IMR-90 (cell line): ENCODE results near the gene STX18. TPM values are rescaled to one million over a fixed set of nuclear protein-coding genes. Genes with fewer than 3 reads are reported as not detected.

ENCODE experiments used
- ATAC-seq: fragments of 200-7000 bp; cut with Tn5 transposase; 2 replicates; pipeline ENCODE4 v1.9.1; 2020; ENCODE audit warnings: low read depth, mild to moderate bottlenecking, moderate library complexity
- BruUV-seq: library from RNA; stranded (reverse); fragments of 400-500 nt; replicated peaks from 2 replicates; lab custom pipeline; 2021; lab: Mats Ljungman, UMichigan
- CTCF ChIA-PET: fragments of 300-600 bp; formaldehyde crosslinking; extraction: SDS; loops from one replicate; lab custom pipeline; 2021; ENCODE audit warnings: antibody characterized with exemption; lab: Yijun Ruan, JAX
- POLR2A ChIA-PET: fragments of 300-600 bp; sonication (Branson Sonifier 250); formaldehyde crosslinking; loops from one replicate; lab custom pipeline; 2022; ENCODE audit warnings: antibody characterized with exemption; ENCODE audit not compliant: unreplicated experiment; lab: Charles Lee
- DNase-seq: peaks from one replicate; pipeline ENCODE4 v3.0.0; 2013
- H2AFZ ChIP-seq: replicated peaks from 2 replicates; pipeline ENCODE3; 2013; ENCODE audit warnings: low read length, mild to moderate bottlenecking; ENCODE audit not compliant: poor library complexity
- H2AK5ac ChIP-seq: 2 replicates; pipeline ENCODE4 v1.6.1; 2013; ENCODE audit warnings: low read depth, low read length, inconsistent platforms
- H2AK9ac ChIP-seq: replicated peaks from 2 replicates; pipeline ENCODE3; 2013; ENCODE audit warnings: mild to moderate bottlenecking, low read depth, low read length, moderate library complexity; ENCODE audit not compliant: poor library complexity
- H2BK120ac ChIP-seq: 2 replicates; pipeline ENCODE4 v1.6.1; 2013; ENCODE audit warnings: low read depth, low read length, inconsistent platforms
- H2BK15ac ChIP-seq: 3 replicates; pipeline ENCODE4 v1.6.1; 2013; ENCODE audit warnings: low read depth, low read length, inconsistent platforms
- H2BK20ac ChIP-seq: 2 replicates; pipeline ENCODE4 v1.6.1; 2013; ENCODE audit warnings: low read depth, mild to moderate bottlenecking, inconsistent platforms, low read length, moderate library complexity
- H2BK5ac ChIP-seq: 2 replicates; pipeline ENCODE4 v1.6.1; 2013; ENCODE audit warnings: mild to moderate bottlenecking, low read depth, low read length, inconsistent platforms; ENCODE audit not compliant: poor library complexity, severe bottlenecking
- H3K14ac ChIP-seq: replicated peaks from 2 replicates; pipeline ENCODE4 v1.6.1; 2013; ENCODE audit warnings: low read depth, low read length, inconsistent platforms
- H3K18ac ChIP-seq: 2 replicates; pipeline ENCODE4 v1.6.1; 2013; ENCODE audit warnings: low read depth, low read length, control low read depth
- H3K23ac ChIP-seq: 2 replicates; pipeline ENCODE4 v1.6.1; 2013; ENCODE audit warnings: low read depth, low read length, inconsistent platforms
- H3K27ac ChIP-seq: 2 replicates; pipeline ENCODE4 v1.5.1; 2013; ENCODE audit warnings: mild to moderate bottlenecking, control low read depth, low read length; ENCODE audit not compliant: insufficient read depth
- H3K27me3 ChIP-seq: 2 replicates; pipeline ENCODE4 v1.6.1; 2013; ENCODE audit warnings: low read length; ENCODE audit not compliant: control insufficient read depth, insufficient read depth
- H3K36me3 ChIP-seq: 2 replicates; pipeline ENCODE4 v1.6.1; 2013; ENCODE audit warnings: low read length, mixed read lengths; ENCODE audit not compliant: control insufficient read depth, insufficient read depth
- H3K4ac ChIP-seq: 2 replicates; pipeline ENCODE4 v1.6.1; 2013; ENCODE audit warnings: low read depth, low read length, inconsistent platforms
- H3K4me1 ChIP-seq: 2 replicates; pipeline ENCODE4 v1.6.1; 2013; ENCODE audit warnings: low read length, mixed read lengths; ENCODE audit not compliant: control insufficient read depth, insufficient read depth
- H3K4me2 ChIP-seq: 2 replicates; pipeline ENCODE4 v1.6.1; 2013; ENCODE audit warnings: low read depth, mild to moderate bottlenecking, control low read depth, low read length, moderate library complexity
- H3K4me3 ChIP-seq: 2 replicates; pipeline ENCODE4 v1.5.1; 2013; ENCODE audit warnings: low read depth, mild to moderate bottlenecking, control low read depth, low read length, moderate library complexity; ENCODE audit not compliant: insufficient read depth
- H3K56ac ChIP-seq: 2 replicates; pipeline ENCODE4 v1.6.1; 2013; ENCODE audit warnings: low read length, inconsistent platforms; ENCODE audit not compliant: insufficient read depth; ENCODE audit errors: extremely low read depth
- H3K79me1 ChIP-seq, 2 experiments: 2 replicates each; pipeline ENCODE4 v1.6.1; 2013; ENCODE audit warnings: low read length in 2 of 2, inconsistent platforms in 1 of 2, low read depth in 1 of 2
- H3K9ac ChIP-seq: 2 replicates; pipeline ENCODE4 v1.6.1; 2013; ENCODE audit warnings: low read depth, low read length, control low read depth
- H3K9me1 ChIP-seq: 2 replicates; pipeline ENCODE4 v1.6.1; 2013; ENCODE audit warnings: low read length, inconsistent platforms; ENCODE audit not compliant: insufficient read depth
- H3K9me3 ChIP-seq: 2 replicates; pipeline ENCODE4 v1.6.1; 2013; ENCODE audit warnings: low read length; ENCODE audit not compliant: control insufficient read depth, insufficient read depth
- H4K20me1 ChIP-seq: 2 replicates; pipeline ENCODE4 v1.6.1; 2013; ENCODE audit warnings: low read length, inconsistent platforms; ENCODE audit not compliant: insufficient read depth
- H4K5ac ChIP-seq: 2 replicates; pipeline ENCODE4 v1.6.1; 2013; ENCODE audit warnings: mild to moderate bottlenecking, low read depth, low read length, control low read depth
- H4K8ac ChIP-seq, 2 experiments: 2 replicates each; pipeline ENCODE4 v1.6.1; 2013; ENCODE audit warnings: low read depth in 2 of 2, low read length in 2 of 2, control low read depth in 1 of 2, inconsistent platforms in 1 of 2
- H4K91ac ChIP-seq: 2 replicates; pipeline ENCODE4 v1.6.1; 2013; ENCODE audit warnings: low read depth, low read length, inconsistent platforms; ENCODE audit not compliant: insufficient read depth
- NFE2L2 ChIP-seq: fragments of 150-350 bp; IDR thresholded peaks from 2 replicates; pipeline ENCODE4 v1.6.1; 2016; ENCODE audit warnings: low read depth, mild to moderate bottlenecking, low read length
- RCOR1 ChIP-seq: IDR thresholded peaks from 2 replicates; pipeline ENCODE4 v1.6.1; 2012; ENCODE audit warnings: mild to moderate bottlenecking, low read length, improper control_type of control experiment; ENCODE audit not compliant: insufficient replicate concordance
- WGBS, 2 experiments: methylation state at CpG; one replicate each; pipeline versions ENCODE4 v1.1.5 to v1.1.7; 2013; ENCODE audit warnings: missing lambda C conversion rate in 2 of 2; ENCODE audit not compliant: insufficient read length in 1 of 2; ENCODE audit errors: extremely low coverage in 2 of 2; 5-methylcytosine and 5-hydroxymethylcytosine counted together
- dilution Hi-C: fragments of 300-500 bp; cut with HindIII; formaldehyde crosslinking; loops from one replicate; pipeline ENCODE4 v1.14.3; 2018; ENCODE audit warnings: low sequenced_read_pairs; ENCODE audit not compliant: unreplicated experiment
- in situ Hi-C: fragments of 300-500 bp; cut with MboI; formaldehyde crosslinking; loops from 3 replicates; pipeline ENCODE4 v1.14.3; 2019; ENCODE audit warnings: low sequenced_read_pairs, inconsistent platforms, mixed read lengths
- intact Hi-C: fragments of 100-400 bp; cut with micrococcal nuclease; formaldehyde crosslinking; loops from 2 replicates; pipeline ENCODE4 v1.10.0; 2022
- polyA plus RNA-seq, 3 experiments: library from polyadenylated mRNA; depleted of rRNA; stranded (reverse); fragments of >200 nt; gene quantifications; 2 replicates each; pipeline ENCODE4 v1.2.3, GENCODE V29; 2012; ENCODE audit warnings: low replicate concordance in 1 of 3
- total RNA-seq: library from RNA; depleted of rRNA; stranded (reverse); fragments of >200 nt; gene quantifications from 2 replicates; pipeline ENCODE4 v1.2.3, GENCODE V29; 2012

STX18 gene
- total and polyA plus RNA-seq, 2 of the 4 experiments (the other 2 are of a cell fraction): 20.1 to 23.4 TPM

GRCh38 chr4:4420421-4420820, 121.4 kb downstream of the STX18 start:
- no peaks in the 10 kb centered on the region for H3K27me3 ChIP-seq
- no peaks in the 10 kb centered on the region for H3K4me1 ChIP-seq
- H3K4me2 ChIP-seq: no peak overlapping the region
- ATAC-seq (no peak), DNase-seq (no peak)
- intact Hi-C loops: no loop called here
- no TSS peak for BruUV-seq
- no peak overlapping the region for H3K14ac ChIP-seq
- no peak overlapping the region for H3K4me3 ChIP-seq
- no peak overlapping the region for H2BK15ac ChIP-seq
- dilution Hi-C loops: no loop called here
- WGBS, 2 experiments: 100% methylated on average over 1 of the region's 12 CpGs; no CpG with 5 or more reads in 1 of the 2 experiments
- ChIA-PET CTCF (interaction anchor here (1.5 kb wide), 1 partner anchor 25 kb away, joined by 3 read pairs; no protein-coding TSS in a partner anchor), POLR2A (no interaction called here)
- H3K4ac ChIP-seq: no peak overlapping the region
- no peak overlapping the region for H2AFZ ChIP-seq
- H2AK9ac ChIP-seq: no peak overlapping the region
- peaks cover 44% of the 10 kb centered on the region for H3K36me3 ChIP-seq
- no peak overlapping the region for H2BK120ac ChIP-seq
- H4K91ac ChIP-seq: no peak overlapping the region
- H3K9ac ChIP-seq: no peak overlapping the region
- H2AK5ac ChIP-seq: no peak overlapping the region
- no peak overlapping the region for H2BK20ac ChIP-seq
- H4K20me1 ChIP-seq: no peaks in the 10 kb centered on the region
- H3K9me1 ChIP-seq: 0 out of 2 replicates have a peak, but pooled peaks cover 4% of the 10 kb centered on the region
- no peak for TF ChIP-seq NFE2L2
- no peak for TF ChIP-seq RCOR1
- H4K5ac ChIP-seq: no peak overlapping the region
- no peak overlapping the region for H2BK5ac ChIP-seq
- H3K56ac ChIP-seq: no peak overlapping the region
- no peaks in the 10 kb centered on the region for H3K79me1 ChIP-seq
- H3K18ac ChIP-seq: no peak overlapping the region
- no peaks in the 10 kb centered on the region for H3K9me3 ChIP-seq
- no peak overlapping the region for H3K23ac ChIP-seq
- H3K27ac ChIP-seq: no peak overlapping the region
- in situ Hi-C loops: no loop called here
- no peak overlapping the region for H4K8ac ChIP-seq
